Activated gamma-delta T cell (primary cell): Measurements from ENCODE around the gene CNOT1.
A peak's percentile ranks its signal among the peaks of the same experiment; 100 is the strongest.
"Not testable (repeated sequence)": the region's sequence is repeated elsewhere in the genome, so short reads cannot be mapped to it uniquely, and the experiment has no call there.

ENCODE experiments used
- DNase-seq: peaks from one replicate; lab custom pipeline; 2025; lab: John Stamatoyannopoulos, UW

CNOT1 gene

GRCh38 chr16:58638148-58639036 lies 8.8 kb upstream of the CNOT1 start:
- DNase-seq, result no peak

- DNase-seq, result not testable (repeated sequence)
Measured at GRCh38 chr16:58637021-58637420, 7.4 kb upstream of the CNOT1 start.

- DNase-seq, result no peak
Measured at GRCh38 chr16:58636466-58636865, 6.8 kb upstream of the CNOT1 start.

- DNase-seq, result no peak
Measured at GRCh38 chr16:58635502-58635901, 5.9 kb upstream of the CNOT1 start.

- no peak for DNase-seq
Measured at GRCh38 chr16:58634265-58634802, 4.7 kb upstream of the CNOT1 start.

- peak; percentile 21 for DNase-seq
Measured at GRCh38 chr16:58628845-58629732, 537 bp downstream of the CNOT1 start.

DNA sequence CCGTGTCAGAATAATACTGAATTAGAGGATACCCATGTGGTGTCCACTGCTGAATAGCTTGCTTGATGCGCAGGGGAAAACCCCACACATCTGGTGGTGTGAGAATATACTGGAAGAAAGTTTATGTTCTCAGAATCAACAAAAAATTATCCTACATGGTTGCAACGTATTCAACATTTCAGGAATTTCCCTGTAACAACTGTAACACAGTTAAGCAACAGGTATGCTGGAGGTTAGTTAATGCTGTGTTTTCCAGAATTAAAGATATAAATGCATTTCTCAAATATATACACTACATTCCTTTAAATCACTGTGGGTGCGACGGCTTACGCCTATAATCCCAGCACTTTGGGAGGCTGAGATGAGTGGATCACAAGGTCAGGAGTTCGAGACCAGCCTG lies 5.4 kb downstream of the CNOT1 start:
- DNase-seq, result no peak

- no peak for DNase-seq
Measured at GRCh38 chr16:58620396-58620795, 9.2 kb downstream of the CNOT1 start.

GRCh38 chr16:58615280-58615679 lies 14.3 kb downstream of the CNOT1 start:
- no peak for DNase-seq

DNA sequence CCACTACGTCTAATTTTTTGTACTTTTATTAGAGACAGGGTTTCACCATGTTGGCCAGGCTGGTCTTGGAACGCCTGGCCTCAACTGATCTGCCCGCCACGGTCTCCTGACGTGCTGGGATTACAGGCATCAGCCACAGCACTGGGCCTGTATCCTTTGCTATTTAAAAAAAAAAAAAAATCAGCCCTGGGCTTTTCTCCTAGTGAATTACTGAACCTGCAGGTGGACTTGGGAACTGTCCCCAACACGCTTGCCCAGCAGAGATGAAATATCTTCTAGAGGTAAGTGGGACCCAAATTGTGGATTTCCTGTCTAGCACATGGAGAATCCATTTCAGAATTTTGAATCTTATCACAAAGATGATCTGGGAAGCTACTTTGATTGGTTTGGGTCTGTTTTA lies 14.8 kb downstream of the CNOT1 start:
- DNase-seq, result no peak

DNA sequence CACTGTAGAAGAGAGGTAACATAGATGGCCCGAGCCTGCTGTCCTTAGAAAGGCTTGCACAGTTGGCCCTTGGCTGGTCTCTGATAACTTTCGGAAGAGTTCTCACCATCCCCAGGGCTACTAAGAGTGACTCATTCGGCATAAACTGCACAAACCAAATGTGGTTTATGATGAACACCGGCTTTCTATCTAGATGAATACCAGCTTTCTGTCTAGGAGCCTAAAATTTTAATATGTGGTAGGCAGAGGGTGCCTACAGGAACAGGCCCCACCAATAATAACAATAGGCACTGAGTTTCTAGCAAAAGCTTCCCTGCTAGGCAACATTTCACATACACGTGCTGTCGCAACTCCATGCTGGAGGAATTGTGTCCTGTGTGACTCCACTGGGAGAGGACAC lies 15.4 kb downstream of the CNOT1 start:
- DNase-seq, result no peak

GRCh38 chr16:58612965-58613364 lies 16.7 kb downstream of the CNOT1 start:
- not testable (repeated sequence) for DNase-seq

DNA sequence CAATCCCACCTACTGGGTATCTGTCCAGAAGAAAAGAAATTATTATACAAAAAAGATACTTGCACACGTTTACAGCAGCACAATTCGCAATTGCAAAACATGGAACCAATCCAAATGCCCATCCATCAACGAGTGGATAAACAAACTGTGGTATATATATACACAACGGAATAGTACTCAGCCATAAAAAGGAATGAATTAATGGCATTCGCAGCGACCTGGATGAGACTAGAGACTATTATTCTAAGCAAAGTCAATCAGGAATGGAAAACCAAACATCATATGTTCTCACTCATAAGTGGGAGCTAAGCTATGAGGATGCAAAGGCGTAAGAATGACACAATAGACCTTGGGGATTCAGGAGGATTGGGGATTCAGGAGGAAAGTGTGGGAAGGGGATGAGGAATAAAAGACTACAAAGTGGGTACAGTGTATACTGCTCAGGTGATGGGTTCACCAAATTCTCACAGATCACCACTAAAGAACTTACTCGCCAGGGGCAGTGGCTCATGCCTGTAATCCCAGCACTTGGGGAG lies 21.0 kb downstream of the CNOT1 start:
- no peak for DNase-seq

GRCh38 chr16:58605562-58605961 lies 24.1 kb downstream of the CNOT1 start:
- DNase-seq, result no peak

- no peak for DNase-seq
Measured at GRCh38 chr16:58591083-58591482, 38.5 kb downstream of the CNOT1 start.

- no peak for DNase-seq
Measured at GRCh38 chr16:58589326-58589905, 40.2 kb downstream of the CNOT1 start.

- no peak for DNase-seq
Measured at GRCh38 chr16:58588406-58588805, 41.2 kb downstream of the CNOT1 start.

DNA sequence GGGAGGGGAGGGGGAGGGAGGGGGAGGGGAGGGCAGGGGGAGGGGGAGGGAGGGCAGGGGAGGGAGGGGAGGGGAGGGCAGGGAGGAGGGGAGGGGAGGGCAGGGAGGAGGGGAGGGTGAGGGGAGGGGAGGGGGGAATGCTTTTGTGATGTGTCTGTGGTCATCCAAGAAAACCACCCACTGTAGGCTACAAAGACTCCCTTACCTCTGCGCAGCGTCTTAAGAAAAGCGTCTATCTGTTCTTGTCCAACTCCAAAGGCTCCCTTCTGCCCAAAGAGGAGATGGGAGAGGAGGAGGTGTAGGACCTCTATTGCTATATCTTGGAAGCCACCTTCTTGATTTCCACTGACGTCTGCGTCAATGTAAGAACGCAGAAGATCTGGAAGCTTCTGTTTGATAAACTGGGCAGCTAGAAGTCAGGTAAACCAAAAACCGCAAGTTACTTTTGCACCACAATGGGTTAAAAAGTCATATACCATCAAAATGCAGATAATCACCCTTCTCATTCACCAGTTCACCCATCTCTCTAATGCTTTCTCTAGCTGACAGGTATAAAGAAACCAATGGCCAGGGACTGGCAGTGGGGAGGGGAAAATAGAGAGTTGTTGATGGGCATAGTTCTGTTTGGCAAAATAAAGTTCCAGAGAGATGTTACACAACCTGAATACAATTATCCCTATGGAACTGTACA lies 43.1 kb downstream of the CNOT1 start:
- DNase-seq, result no peak

GRCh38 chr16:58584831-58585505 lies 44.7 kb downstream of the CNOT1 start:
- no peak for DNase-seq

GRCh38 chr16:58582971-58583765 lies 46.5 kb downstream of the CNOT1 start:
- no peak for DNase-seq
